Muscle of leg (tissue), 9 donors: ENCODE results near the gene SELENOS. TPM values are rescaled to one million over a fixed set of nuclear protein-coding genes. Genes with fewer than 3 reads are reported as not detected.

ENCODE experiments used
- polyA plus RNA-seq, 8 donors: library from polyadenylated mRNA; unstranded; fragments of 120-200 nt; gene quantifications; one replicate each; pipeline versions ENCODE4 v1.2.1 to v1.2.3, GENCODE V29; 2013; ENCODE audit warnings: inconsistent platforms in 1 of 8, low replicate concordance in 1 of 8; ENCODE audit not compliant: insufficient read length in 8 of 8, insufficient read depth in 1 of 8
- total RNA-seq: library from RNA; stranded (reverse); fragments of 120-200 nt; gene quantifications from one replicate; pipeline ENCODE4 v1.2.4, GENCODE V29; 2013

Gene SELENOS
- total and polyA plus RNA-seq, 9 donors, result 39.3 to 48.3 (median 44.6) TPM

Other genes starting within 250 kb of the SELENOS start
- gene CHSY1, start 25.4 kb downstream of the SELENOS start, total RNA-seq, result 27.2 TPM
- gene CHSY1, start 25.4 kb downstream of the SELENOS start, polyA plus RNA-seq, result 10 to 100 TPM; 31.9 to 57.6 (median 43.1) TPM
- gene SNRPA1, start 17.8 kb upstream of the SELENOS start, total RNA-seq, result 14.9 TPM
- gene SNRPA1, start 17.8 kb upstream of the SELENOS start, polyA plus RNA-seq, result 10 to 100 TPM; 33.9 to 44.5 (median 38.2) TPM
- gene PCSK6, start 212.2 kb upstream of the SELENOS start, total RNA-seq, result 10.5 TPM
- gene PCSK6, start 212.2 kb upstream of the SELENOS start, polyA plus RNA-seq, result 10 to 100 TPM in 2 of 8 donors, 1 to 10 TPM in 6; 6.2 to 14.1 (median 9.1) TPM